ENCODE results near the gene IFI6.

DNA sequence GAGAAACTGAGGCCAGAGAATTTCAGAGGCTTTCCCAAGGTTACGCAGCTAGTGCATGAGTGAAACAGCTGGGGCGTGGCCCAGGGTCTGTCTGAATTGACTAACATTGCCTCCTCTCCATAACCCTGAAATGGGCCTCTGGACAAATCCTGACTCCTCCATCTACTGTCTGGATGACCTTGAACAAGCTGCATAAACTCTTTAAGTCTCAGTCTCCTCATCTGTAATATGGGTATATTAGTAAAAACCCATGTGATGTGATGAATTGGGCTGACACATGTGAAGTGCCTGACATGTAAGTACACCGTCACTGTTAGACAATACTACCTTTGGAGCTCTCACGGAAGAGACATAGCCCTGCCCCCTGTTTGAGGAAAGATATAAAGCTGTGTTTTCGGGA is 24.7 kb downstream of the IFI6 start:
- TF ChIP-seq, protein P1, sequence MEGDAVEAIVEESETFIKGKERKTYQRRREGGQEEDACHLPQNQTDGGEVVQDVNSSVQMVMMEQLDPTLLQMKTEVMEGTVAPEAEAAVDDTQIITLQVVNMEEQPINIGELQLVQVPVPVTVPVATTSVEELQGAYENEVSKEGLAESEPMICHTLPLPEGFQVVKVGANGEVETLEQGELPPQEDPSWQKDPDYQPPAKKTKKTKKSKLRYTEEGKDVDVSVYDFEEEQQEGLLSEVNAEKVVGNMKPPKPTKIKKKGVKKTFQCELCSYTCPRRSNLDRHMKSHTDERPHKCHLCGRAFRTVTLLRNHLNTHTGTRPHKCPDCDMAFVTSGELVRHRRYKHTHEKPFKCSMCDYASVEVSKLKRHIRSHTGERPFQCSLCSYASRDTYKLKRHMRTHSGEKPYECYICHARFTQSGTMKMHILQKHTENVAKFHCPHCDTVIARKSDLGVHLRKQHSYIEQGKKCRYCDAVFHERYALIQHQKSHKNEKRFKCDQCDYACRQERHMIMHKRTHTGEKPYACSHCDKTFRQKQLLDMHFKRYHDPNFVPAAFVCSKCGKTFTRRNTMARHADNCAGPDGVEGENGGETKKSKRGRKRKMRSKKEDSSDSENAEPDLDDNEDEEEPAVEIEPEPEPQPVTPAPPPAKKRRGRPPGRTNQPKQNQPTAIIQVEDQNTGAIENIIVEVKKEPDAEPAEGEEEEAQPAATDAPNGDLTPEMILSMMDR (conservative IDR thresholded peaks at IDR 0.05 in 1 of 2, IDR thresholded peaks at IDR 0.05 in 1 of 2; ENCODE audit: low read depth in 1 of 2, low read length in 2 of 2), result no peak
- TF ChIP-seq EZH2 (IDR thresholded peaks at IDR 0.05; ENCODE audit: low read length, missing control alignments), result no peak

All from fibroblast of lung (primary cell).